A673 (cell line): ENCODE data around the gene ARAP3. TPM values are rescaled to one million over a fixed set of nuclear protein-coding genes. Genes with fewer than 3 reads are reported as not detected.

Source experiments
- BruUV-seq: library from RNA; stranded (reverse); fragments of 400-500 nt; replicated peaks from 2 replicates; lab custom pipeline; 2021; lab: Mats Ljungman, UMichigan
- CTCF ChIA-PET: fragments of 300-600 bp; sonication (Branson Sonifier 250); formaldehyde crosslinking; loops from one replicate; lab custom pipeline; 2022; ENCODE audit warnings: antibody characterized with exemption; lab: Charles Lee
- POLR2A ChIA-PET: fragments of 300-600 bp; sonication (Branson Sonifier 250); formaldehyde crosslinking; loops from one replicate; lab custom pipeline; 2022; ENCODE audit warnings: antibody characterized with exemption; ENCODE audit not compliant: low non-redundant PET; lab: Charles Lee
- DNase-seq: peaks from one replicate; pipeline ENCODE4 v3.0.0-alpha.2; 2015; ENCODE audit warnings: low spot score
- H3K27ac ChIP-seq: fragments of 200-600 bp; sonication (generic); 2 replicates; pipeline ENCODE4 v1.5.1; 2016; ENCODE audit warnings: mixed run types, low read depth, mild to moderate bottlenecking, mixed read lengths, antibody characterized with exemption, low read length; ENCODE audit not compliant: poor library complexity, severe bottlenecking
- H3K27me3 ChIP-seq: fragments of 200-600 bp; sonication (generic); replicated peaks from 2 replicates; pipeline ENCODE4 v1.6.1; 2017; ENCODE audit warnings: mixed run types, low read depth, mild to moderate bottlenecking, mixed read lengths, antibody characterized with exemption, low read length; ENCODE audit not compliant: insufficient read depth, poor library complexity
- H3K36me3 ChIP-seq: fragments of 200-600 bp; sonication (generic); 2 replicates; pipeline ENCODE4 v1.6.1; 2016; ENCODE audit warnings: mixed run types, mild to moderate bottlenecking, mixed read lengths, antibody characterized with exemption, low read length; ENCODE audit not compliant: insufficient read depth, poor library complexity, severe bottlenecking
- H3K4me1 ChIP-seq: fragments of 200-600 bp; sonication (generic); 2 replicates; pipeline ENCODE4 v1.6.1; 2017; ENCODE audit warnings: mixed run types, mild to moderate bottlenecking, mixed read lengths, antibody characterized with exemption, low read length; ENCODE audit not compliant: insufficient read depth, poor library complexity, severe bottlenecking
- H3K4me3 ChIP-seq: fragments of 200-600 bp; sonication (generic); 2 replicates; pipeline ENCODE4 v1.5.1; 2016; ENCODE audit warnings: low read depth, mixed run types, mild to moderate bottlenecking, mixed read lengths, low read length; ENCODE audit not compliant: poor library complexity, severe bottlenecking
- H3K9me3 ChIP-seq: fragments of 200-600 bp; sonication (generic); 2 replicates; pipeline ENCODE4 v1.6.1; 2016; ENCODE audit warnings: mixed run types, low read depth, mild to moderate bottlenecking, mixed read lengths, antibody characterized with exemption, low read length; ENCODE audit not compliant: poor library complexity, severe bottlenecking
- EZH2 ChIP-seq: fragments of 200-600 bp; sonication (generic); IDR thresholded peaks from 2 replicates; pipeline ENCODE4 v1.6.1; 2017; ENCODE audit warnings: borderline replicate concordance, low read depth, mild to moderate bottlenecking, mixed read lengths, antibody characterized with exemption, low read length; ENCODE audit not compliant: poor library complexity, severe bottlenecking
- intact Hi-C: fragments of 100-400 bp; cut with micrococcal nuclease; formaldehyde crosslinking; loops from one replicate; pipeline ENCODE4 v1.10.0; 2022; ENCODE audit not compliant: unreplicated experiment
- total RNA-seq: library from RNA; stranded (reverse); gene quantifications from 2 replicates; pipeline ENCODE4 v1.2.3, GENCODE V29; 2021
- TF ChIP-seq, protein P1 (sequence below): fragments of 300-800, 200-600 bp; sonication (generic); conservative IDR thresholded peaks from 2 replicates; pipeline ENCODE4 v1.5.1; 2017; ENCODE audit warnings: low read depth, mild to moderate bottlenecking, antibody characterized with exemption, low read length, moderate library complexity, mixed read lengths

ARAP3 gene
- total RNA-seq, 1 experiment from 2014 or later: 4.1 TPM

- intact Hi-C loops: no loop called here
- Histone ChIP-seq H3K27me3 (no peaks in the 10 kb centered on the region), H3K4me1 (no peaks in the 10 kb centered on the region), H3K36me3 (no peaks in the 10 kb centered on the region), H3K27ac (no peak overlapping the region), H3K4me3 (no peak overlapping the region), H3K9me3 (no peaks in the 10 kb centered on the region)
- no peak for DNase-seq
- TF ChIP-seq, protein P1, sequence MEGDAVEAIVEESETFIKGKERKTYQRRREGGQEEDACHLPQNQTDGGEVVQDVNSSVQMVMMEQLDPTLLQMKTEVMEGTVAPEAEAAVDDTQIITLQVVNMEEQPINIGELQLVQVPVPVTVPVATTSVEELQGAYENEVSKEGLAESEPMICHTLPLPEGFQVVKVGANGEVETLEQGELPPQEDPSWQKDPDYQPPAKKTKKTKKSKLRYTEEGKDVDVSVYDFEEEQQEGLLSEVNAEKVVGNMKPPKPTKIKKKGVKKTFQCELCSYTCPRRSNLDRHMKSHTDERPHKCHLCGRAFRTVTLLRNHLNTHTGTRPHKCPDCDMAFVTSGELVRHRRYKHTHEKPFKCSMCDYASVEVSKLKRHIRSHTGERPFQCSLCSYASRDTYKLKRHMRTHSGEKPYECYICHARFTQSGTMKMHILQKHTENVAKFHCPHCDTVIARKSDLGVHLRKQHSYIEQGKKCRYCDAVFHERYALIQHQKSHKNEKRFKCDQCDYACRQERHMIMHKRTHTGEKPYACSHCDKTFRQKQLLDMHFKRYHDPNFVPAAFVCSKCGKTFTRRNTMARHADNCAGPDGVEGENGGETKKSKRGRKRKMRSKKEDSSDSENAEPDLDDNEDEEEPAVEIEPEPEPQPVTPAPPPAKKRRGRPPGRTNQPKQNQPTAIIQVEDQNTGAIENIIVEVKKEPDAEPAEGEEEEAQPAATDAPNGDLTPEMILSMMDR: no peak
- TF ChIP-seq EZH2: no peak
- BruUV-seq: no TSS peak
- ChIA-PET CTCF (no interaction called here), POLR2A (no interaction called here)
Measured at GRCh38 chr5:141709699-141710267, 27.8 kb upstream of the ARAP3 start.

DNA sequence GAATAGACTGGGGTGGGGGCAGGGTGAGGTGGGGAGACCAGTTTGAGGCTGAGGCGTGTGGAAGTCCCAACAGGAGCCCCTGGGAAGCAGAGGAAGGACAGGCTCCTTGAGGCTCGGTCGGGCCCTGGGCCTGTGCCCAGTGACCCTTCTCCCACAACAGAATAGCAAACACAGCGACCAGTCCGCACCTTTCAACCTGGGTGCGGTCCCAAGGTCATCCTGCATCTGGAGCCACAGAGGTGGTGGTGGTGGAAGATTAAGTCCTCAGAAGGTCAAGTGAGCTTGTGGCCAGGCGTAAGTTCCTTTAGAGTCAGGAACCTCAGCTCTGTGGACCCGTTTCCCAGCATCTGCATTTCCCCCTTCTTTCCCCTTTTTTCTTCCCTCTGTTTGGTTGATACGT is 26.0 kb upstream of the ARAP3 start:
- Histone ChIP-seq H3K27me3 (peaks cover 6% of the 10 kb centered on the region), H3K9me3 (no peaks in the 10 kb centered on the region), H3K4me3 (no peak overlapping the region), H3K4me1 (no peaks in the 10 kb centered on the region), H3K36me3 (no peaks in the 10 kb centered on the region), H3K27ac (no peak overlapping the region)
- TF ChIP-seq, protein P1: no peak
- no peak for TF ChIP-seq EZH2
- DNase-seq: no peak
- no TSS peak for BruUV-seq
- intact Hi-C loops: no loop called here
- CTCF ChIA-PET: no interaction called here
- POLR2A ChIA-PET: no interaction called here

DNA sequence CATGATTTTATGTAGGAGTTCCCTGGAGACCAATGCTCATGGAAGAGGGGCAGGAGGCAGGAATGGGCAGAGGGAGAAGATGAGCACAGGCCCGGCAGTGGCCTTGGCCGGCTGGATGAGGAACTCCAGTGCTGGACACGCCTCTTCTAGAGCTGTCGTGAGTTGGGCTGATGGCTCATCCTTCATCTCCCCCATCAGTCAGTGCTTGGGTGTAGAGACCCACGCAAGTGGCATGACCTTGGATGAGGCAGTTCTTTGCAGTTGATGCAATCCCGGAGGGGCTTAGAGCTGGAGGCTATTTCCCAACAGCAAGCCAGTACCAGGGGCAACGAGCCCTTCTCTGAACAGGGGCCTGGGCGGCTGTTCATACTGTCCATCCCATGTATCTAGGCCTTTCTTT is 25.5 kb upstream of the ARAP3 start:
- Histone ChIP-seq H3K27ac (no peak overlapping the region), H3K27me3 (peaks cover 6% of the 10 kb centered on the region), H3K9me3 (no peaks in the 10 kb centered on the region), H3K36me3 (no peaks in the 10 kb centered on the region), H3K4me1 (peaks cover 3% of the 10 kb centered on the region), H3K4me3 (no peak overlapping the region)
- TF ChIP-seq EZH2: no peak
- TF ChIP-seq, protein P1: no peak
- no TSS peak for BruUV-seq
- intact Hi-C loops: no loop called here
- CTCF ChIA-PET: no interaction called here
- POLR2A ChIA-PET: no interaction called here
- no peak for DNase-seq
